Measurements from ENCODE around the gene CTNNA1. TPM values are rescaled to one million over a fixed set of nuclear protein-coding genes. Genes with fewer than 3 reads are reported as not detected.

CTNNA1 gene
- total RNA-seq, 1 experiment from 2014 or later, result 392 TPM

- TF ChIP-seq, protein P1, sequence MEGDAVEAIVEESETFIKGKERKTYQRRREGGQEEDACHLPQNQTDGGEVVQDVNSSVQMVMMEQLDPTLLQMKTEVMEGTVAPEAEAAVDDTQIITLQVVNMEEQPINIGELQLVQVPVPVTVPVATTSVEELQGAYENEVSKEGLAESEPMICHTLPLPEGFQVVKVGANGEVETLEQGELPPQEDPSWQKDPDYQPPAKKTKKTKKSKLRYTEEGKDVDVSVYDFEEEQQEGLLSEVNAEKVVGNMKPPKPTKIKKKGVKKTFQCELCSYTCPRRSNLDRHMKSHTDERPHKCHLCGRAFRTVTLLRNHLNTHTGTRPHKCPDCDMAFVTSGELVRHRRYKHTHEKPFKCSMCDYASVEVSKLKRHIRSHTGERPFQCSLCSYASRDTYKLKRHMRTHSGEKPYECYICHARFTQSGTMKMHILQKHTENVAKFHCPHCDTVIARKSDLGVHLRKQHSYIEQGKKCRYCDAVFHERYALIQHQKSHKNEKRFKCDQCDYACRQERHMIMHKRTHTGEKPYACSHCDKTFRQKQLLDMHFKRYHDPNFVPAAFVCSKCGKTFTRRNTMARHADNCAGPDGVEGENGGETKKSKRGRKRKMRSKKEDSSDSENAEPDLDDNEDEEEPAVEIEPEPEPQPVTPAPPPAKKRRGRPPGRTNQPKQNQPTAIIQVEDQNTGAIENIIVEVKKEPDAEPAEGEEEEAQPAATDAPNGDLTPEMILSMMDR (IDR thresholded peaks at IDR 0.05; ENCODE audit: insufficient read depth in 1 of 2, low read depth in 1 of 2, low read length in 1 of 2, severe bottlenecking in 1 of 2, unreplicated experiment in 1 of 2), result no peak
- Mint-ChIP-seq H3K36me3 (ENCODE audit: insufficient read depth, unreplicated experiment) (peaks cover 20% of the 10 kb centered on the region), H3K27ac (ENCODE audit: unreplicated experiment) (no peak overlapping the region), H3K9me3 (ENCODE audit: unreplicated experiment) (peaks cover 2% of the 10 kb centered on the region), H3K4me1 (ENCODE audit: low read depth, unreplicated experiment) (peaks cover 12% of the 10 kb centered on the region), H3K4me3 (ENCODE audit: unreplicated experiment) (no peak overlapping the region), H3K27me3 (ENCODE audit: insufficient read depth, unreplicated experiment) (no peaks in the 10 kb centered on the region)
- no peaks in the 10 kb centered on the region for H3K27me3 ChIP-seq (replicated peaks; ENCODE audit: control insufficient read depth, insufficient read depth, low read length)
- ChIA-PET CTCF (no interaction called here), POLR2A (no interaction called here)
- H3K9me3 ChIP-seq, result no peaks in the 10 kb centered on the region
- intact Hi-C loops (cut with micrococcal nuclease; ENCODE audit: unreplicated experiment), result no loop called here
- no TSS peak for BruUV-seq (replicated peaks)
- H3K36me3 ChIP-seq (ENCODE audit: control insufficient read depth, insufficient read depth, low read length), result no peaks in the 10 kb centered on the region; the same call in 1 of the 2 replicates
- DNase-seq, result no peak
- H3K4me1 ChIP-seq, result no peaks in the 10 kb centered on the region
- H3K4me3 ChIP-seq (ENCODE audit: low read depth, low read length), result no peak overlapping the region
Observed at GRCh38 chr5:138840103-138840502, 86.9 kb downstream of the CTNNA1 start.

GRCh38 chr5:138841531-138841930 is 88.3 kb downstream of the CTNNA1 start:
- Histone ChIP-seq H3K4me3 (ENCODE audit: low read depth, low read length) (no peak overlapping the region), H3K36me3 (ENCODE audit: control insufficient read depth, insufficient read depth, low read length) (no peaks in the 10 kb centered on the region), H3K4me1 (0 out of 2 replicates have a peak, but pooled peaks cover 2% of the 10 kb centered on the region), H3K27me3 (replicated peaks; ENCODE audit: control insufficient read depth, insufficient read depth, low read length) (no peaks in the 10 kb centered on the region), H3K9me3 (no peaks in the 10 kb centered on the region)
- Mint-ChIP-seq H3K27me3 (ENCODE audit: insufficient read depth, unreplicated experiment) (no peaks in the 10 kb centered on the region), H3K4me3 (ENCODE audit: unreplicated experiment) (no peak overlapping the region), H3K36me3 (ENCODE audit: insufficient read depth, unreplicated experiment) (peaks cover 24% of the 10 kb centered on the region), H3K9me3 (ENCODE audit: unreplicated experiment) (no peaks in the 10 kb centered on the region), H3K27ac (ENCODE audit: unreplicated experiment) (no peak overlapping the region), H3K4me1 (ENCODE audit: low read depth, unreplicated experiment) (peaks cover 16% of the 10 kb centered on the region)
- no peak for DNase-seq
- intact Hi-C loops (cut with micrococcal nuclease; ENCODE audit: unreplicated experiment), result no loop called here
- ChIA-PET POLR2A (no interaction called here), CTCF (no interaction called here)
- no TSS peak for BruUV-seq (replicated peaks)
- TF ChIP-seq, protein P1 (IDR thresholded peaks at IDR 0.05; ENCODE audit: insufficient read depth in 1 of 2, low read depth in 1 of 2, low read length in 1 of 2, severe bottlenecking in 1 of 2, unreplicated experiment in 1 of 2), result no peak

DNA sequence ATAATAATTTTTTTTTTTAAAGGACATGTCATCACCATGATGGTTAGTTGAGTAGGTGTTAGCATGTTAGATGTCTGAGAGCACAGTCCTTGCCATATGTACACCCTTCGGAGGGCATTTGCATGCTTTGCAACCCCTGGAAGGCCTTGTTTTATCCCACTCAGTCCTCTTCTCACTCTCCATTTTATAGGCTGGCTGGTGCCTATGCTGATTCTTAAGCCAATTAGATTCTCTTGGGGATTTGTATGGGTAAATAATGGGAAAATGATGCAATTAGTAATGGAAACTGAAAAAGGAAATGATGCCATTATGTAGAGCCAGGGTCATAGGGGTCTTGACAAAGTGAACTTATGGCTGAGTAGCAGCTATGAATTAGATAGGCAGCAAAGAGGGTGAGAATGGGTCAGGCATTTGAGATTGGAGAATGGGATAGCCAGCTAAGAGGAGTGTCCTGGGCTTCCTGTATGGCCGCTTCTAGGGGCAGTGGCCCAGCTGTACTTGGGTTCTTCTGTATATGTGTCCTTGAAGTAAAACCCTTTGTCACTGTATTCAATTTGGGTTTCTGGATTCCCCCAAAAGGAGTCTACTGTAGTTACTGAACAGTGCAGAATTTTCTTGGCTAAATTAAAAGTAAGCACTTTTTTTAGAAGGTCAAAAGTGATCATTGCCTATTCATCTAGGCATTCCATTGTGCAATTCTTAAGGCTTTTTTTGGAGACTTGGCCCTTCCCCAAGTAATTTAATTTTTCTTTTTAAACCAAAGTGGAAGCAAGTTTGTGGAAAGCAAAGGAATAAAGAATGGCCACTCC is 90.3 kb downstream of the CTNNA1 start:
- H3K4me3 ChIP-seq (ENCODE audit: low read depth, low read length), result no peak overlapping the region
- BruUV-seq (replicated peaks), result no TSS peak
- H3K27me3 Mint-ChIP-seq (ENCODE audit: insufficient read depth, unreplicated experiment), result no peaks in the 10 kb centered on the region
- no peak for DNase-seq
- intact Hi-C loops (cut with micrococcal nuclease; ENCODE audit: unreplicated experiment), result no loop called here
- peaks cover 28% of the 10 kb centered on the region for H3K4me1 Mint-ChIP-seq (ENCODE audit: low read depth, unreplicated experiment)
- TF ChIP-seq, protein P1 (IDR thresholded peaks at IDR 0.05; ENCODE audit: insufficient read depth in 1 of 2, low read depth in 1 of 2, low read length in 1 of 2, severe bottlenecking in 1 of 2, unreplicated experiment in 1 of 2), result no peak
- no peaks in the 10 kb centered on the region for H3K27me3 ChIP-seq (replicated peaks; ENCODE audit: control insufficient read depth, insufficient read depth, low read length)
- no peak overlapping the region for H3K4me3 Mint-ChIP-seq (ENCODE audit: unreplicated experiment)
- ChIA-PET CTCF (no interaction called here), POLR2A (no interaction called here)
- H3K36me3 ChIP-seq (ENCODE audit: control insufficient read depth, insufficient read depth, low read length), result no peaks in the 10 kb centered on the region
- H3K27ac Mint-ChIP-seq (ENCODE audit: unreplicated experiment), result no peak overlapping the region
- H3K36me3 Mint-ChIP-seq (ENCODE audit: insufficient read depth, unreplicated experiment), result peaks cover 30% of the 10 kb centered on the region
- H3K9me3 Mint-ChIP-seq (ENCODE audit: unreplicated experiment), result no peaks in the 10 kb centered on the region
- H3K9me3 ChIP-seq, result no peaks in the 10 kb centered on the region
- peaks cover 6% of the 10 kb centered on the region; the same call in 1 of the 2 replicates for H3K4me1 ChIP-seq
